Adrenal gland (tissue), 12 donors: ENCODE measurements around the gene CEP128. TPM values are rescaled to one million over a fixed set of nuclear protein-coding genes. Genes with fewer than 3 reads are reported as not detected.

Experiments used
- DNase-seq, 7 donors: peaks; one replicate each; pipeline ENCODE4 v3.0.0-alpha.2; 2019 to 2020
- H3K27ac ChIP-seq, 5 donors: fragments of 200-600 bp; sonication (generic) in 4 of 5; 1 replicate in 3 of 5; 2 replicates in 2 of 5; pipeline versions ENCODE4 v1.5.1 to v1.8.0; 2016 to 2020; ENCODE audit warnings: mild to moderate bottlenecking in 1 of 5
- H3K27me3 ChIP-seq: fragments of 200-600 bp; 2 replicates; pipeline ENCODE4 v1.8.0; 2021
- H3K36me3 ChIP-seq, 2 donors: fragments of 200-600 bp; replicated peaks in 1 of 2; 1 replicate in 1 of 2; 2 replicates in 1 of 2; pipeline versions ENCODE4 v1.5.1 to v1.8.0; 2018 to 2022
- H3K4me1 ChIP-seq, 2 donors: fragments of 200-600 bp; replicated peaks in 1 of 2; 1 replicate in 1 of 2; 2 replicates in 1 of 2; pipeline versions ENCODE4 v1.5.1 to v1.8.0; 2018 to 2021
- H3K4me3 ChIP-seq, 4 donors: fragments of 200-600 bp; sonication (generic) in 3 of 4; one replicate each; pipeline ENCODE4 v1.5.1; 2016 to 2018
- H3K9me3 ChIP-seq, 3 donors: fragments of 200-600 bp; sonication (generic) in 1 of 3; replicated peaks in 1 of 3; 1 replicate in 2 of 3; 2 replicates in 1 of 3; pipeline versions ENCODE4 v1.5.1 to v1.8.0; 2016 to 2021
- POLR2A ChIP-seq, 2 donors: fragments of 450-650 bp; IDR thresholded peaks; one replicate each; pipeline ENCODE4 v1.6.1; 2017; ENCODE audit warnings: antibody characterized with exemption in 2 of 2, mild to moderate bottlenecking in 2 of 2, moderate library complexity in 1 of 2
- WGBS, 4 donors: extraction: QIAGEN DNeasy Blood & Tissue Kit in 2 of 4; methylation state at CpG; one replicate each; pipeline versions ENCODE4 v1.1.5 to v1.1.7; 2013 to 2017; 5-methylcytosine and 5-hydroxymethylcytosine counted together
- intact Hi-C, 2 donors: fragments of 100-400 bp; cut with DNase I; formaldehyde crosslinking; loops; one replicate each; pipeline versions ENCODE4 v1.14.1 to v1.15.0; 2022 to 2023
- polyA plus RNA-seq, 3 donors: library from polyadenylated mRNA; stranded (reverse); fragments of 200-250 nt in 2 of 3; fragments of 350-450 nt in 1 of 3; fragmentation: Illumina TruSeq in 1 of 3; extraction: RNeasy Lipid Tissue Mini Kit (QIAGEN cat#74804) in 1 of 3; gene quantifications; one replicate each; pipeline ENCODE4 v1.2.3, GENCODE V29; 2013 to 2014
- total RNA-seq, 9 donors: library from RNA; depleted of rRNA in 4 of 9; stranded (reverse); fragments of >200 nt in 4 of 9; fragments of 120-200 nt in 1 of 9; fragmentation: NEBNext Ultra II Directional in 1 of 9; extraction: Animal tissue kit (Norgen Biotek cat#: 25700) in 1 of 9; gene quantifications; one replicate each; pipeline versions ENCODE4 v1.1.0 to v1.2.4, GENCODE V29; 2013 to 2023
- TF ChIP-seq, protein P1 (sequence below), 6 experiments: fragments of 450-650 bp in 4 of 6; fragments of 200-600 bp in 2 of 6; sonication (generic) in 1 of 6; IDR thresholded peaks; 1 replicate in 5 of 6; 2 replicates in 1 of 6; pipeline versions ENCODE4 v1.5.1 to v1.8.0; 2016 to 2021; ENCODE audit warnings: antibody characterized with exemption in 6 of 6, mild to moderate bottlenecking in 2 of 6, moderate library complexity in 1 of 6
- donor health status: healthy with polysubstance abuse.
- donor health status: Bipolar disorder and iron deficiency.
- donor health status: DM: yes; HTN: yes; CAD: no.
- donor health status: DM: no; HTN: no; CAD: no.
- donor health status: DM: no; HTN: no; CAD: no.
- donor health status: DM: yes; HTN: yes; CAD: no.

CEP128 gene
- total and polyA plus RNA-seq, 12 donors = 1.1 to 5.2 (median 3.1) TPM

GRCh38 chr14:80958226-80958625 lies 16.7 kb upstream of the CEP128 start:
- no peak for DNase-seq
- Histone ChIP-seq H3K4me1 (peaks cover 8 to 24% of the 10 kb centered on the region in 2 donors), H3K4me3 (no peak overlapping the region), H3K9me3 (no peaks in the 10 kb centered on the region), H3K27me3 (no peaks in the 10 kb centered on the region), H3K27ac (no peak overlapping the region), H3K36me3 (no peaks in the 10 kb centered on the region)
- intact Hi-C loops = loop anchor here in 1 of 2 donors (10.0 kb wide), 1 partner anchor 207 kb away; no protein-coding TSS in a partner anchor
- no peak for TF ChIP-seq POLR2A (IDR thresholded peaks at IDR 0.05)
- TF ChIP-seq, protein P1, sequence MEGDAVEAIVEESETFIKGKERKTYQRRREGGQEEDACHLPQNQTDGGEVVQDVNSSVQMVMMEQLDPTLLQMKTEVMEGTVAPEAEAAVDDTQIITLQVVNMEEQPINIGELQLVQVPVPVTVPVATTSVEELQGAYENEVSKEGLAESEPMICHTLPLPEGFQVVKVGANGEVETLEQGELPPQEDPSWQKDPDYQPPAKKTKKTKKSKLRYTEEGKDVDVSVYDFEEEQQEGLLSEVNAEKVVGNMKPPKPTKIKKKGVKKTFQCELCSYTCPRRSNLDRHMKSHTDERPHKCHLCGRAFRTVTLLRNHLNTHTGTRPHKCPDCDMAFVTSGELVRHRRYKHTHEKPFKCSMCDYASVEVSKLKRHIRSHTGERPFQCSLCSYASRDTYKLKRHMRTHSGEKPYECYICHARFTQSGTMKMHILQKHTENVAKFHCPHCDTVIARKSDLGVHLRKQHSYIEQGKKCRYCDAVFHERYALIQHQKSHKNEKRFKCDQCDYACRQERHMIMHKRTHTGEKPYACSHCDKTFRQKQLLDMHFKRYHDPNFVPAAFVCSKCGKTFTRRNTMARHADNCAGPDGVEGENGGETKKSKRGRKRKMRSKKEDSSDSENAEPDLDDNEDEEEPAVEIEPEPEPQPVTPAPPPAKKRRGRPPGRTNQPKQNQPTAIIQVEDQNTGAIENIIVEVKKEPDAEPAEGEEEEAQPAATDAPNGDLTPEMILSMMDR (IDR thresholded peaks at IDR 0.05) = no peak
- WGBS, 4 donors = 72 to 84% (median 79%) methylated on average over 2 of the region's 2 CpGs

DNA sequence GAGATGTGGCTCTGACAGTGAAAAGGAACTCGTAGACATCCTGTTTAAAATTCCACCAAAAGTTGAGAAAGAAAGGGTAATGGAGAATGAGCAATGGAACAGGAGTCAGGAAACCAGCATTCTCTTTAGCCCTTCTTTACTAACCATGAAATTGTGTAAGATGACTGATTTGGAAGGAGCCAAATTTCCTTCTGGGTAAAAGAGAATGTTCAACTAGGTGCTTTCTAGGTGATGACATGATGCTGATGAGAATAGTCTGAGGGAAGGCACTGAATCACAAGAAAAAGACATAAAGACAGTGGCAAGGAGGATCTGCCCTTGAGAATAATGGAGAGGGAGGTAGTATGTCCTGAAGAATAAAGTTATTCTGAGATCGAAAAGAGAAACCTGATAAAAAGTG lies 16.1 kb upstream of the CEP128 start:
- no peaks in the 10 kb centered on the region for H3K9me3 ChIP-seq
- 81 to 84% (median 83%) methylated on average over 2 of the region's 2 CpGs for WGBS, 4 donors
- DNase-seq = no peak
- intact Hi-C loops = loop anchor here in 1 of 2 donors (10.0 kb wide), 1 partner anchor 207 kb away; no protein-coding TSS in a partner anchor
- no peak overlapping the region for H3K27ac ChIP-seq
- H3K27me3 ChIP-seq = no peaks in the 10 kb centered on the region
- no peak overlapping the region for H3K4me3 ChIP-seq
- TF ChIP-seq, protein P1 (IDR thresholded peaks at IDR 0.05) = no peak
- TF ChIP-seq POLR2A (IDR thresholded peaks at IDR 0.05) = no peak
- no peaks in the 10 kb centered on the region for H3K36me3 ChIP-seq
- peaks cover 8 to 24% of the 10 kb centered on the region in 2 donors for H3K4me1 ChIP-seq

DNA sequence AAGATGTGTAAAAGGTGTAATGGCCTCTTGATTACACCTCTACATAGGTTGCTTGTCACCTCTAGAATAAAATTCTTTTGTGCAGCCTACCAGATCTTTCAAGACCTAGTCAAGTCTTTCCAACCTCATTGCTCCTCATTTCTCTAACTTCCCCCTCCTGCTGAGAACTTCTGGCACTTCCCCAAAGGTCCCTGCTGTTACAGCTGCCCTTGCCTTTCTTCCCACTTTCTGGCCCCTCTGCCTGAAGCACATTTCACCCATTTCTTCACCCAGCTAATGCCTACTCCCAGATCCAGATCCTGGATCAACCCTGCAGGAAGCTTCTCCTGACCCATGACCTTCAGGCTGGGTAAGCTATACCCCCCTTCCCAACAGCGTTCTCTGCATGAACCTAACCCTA lies 15.4 kb upstream of the CEP128 start:
- peak in 2 of 7 donors; percentile 16 to 27 for DNase-seq
- Histone ChIP-seq H3K9me3 (no peaks in the 10 kb centered on the region), H3K27me3 (no peaks in the 10 kb centered on the region), H3K4me1 (peaks cover 8 to 24% of the 10 kb centered on the region in 2 donors), H3K36me3 (no peaks in the 10 kb centered on the region), H3K4me3 (no peak overlapping the region), H3K27ac (no peak overlapping the region)
- intact Hi-C loops = loop anchor here in 1 of 2 donors (10.0 kb wide), 1 partner anchor 208 kb away; no protein-coding TSS in a partner anchor
- no peak for TF ChIP-seq POLR2A (IDR thresholded peaks at IDR 0.05)
- TF ChIP-seq, protein P1 (IDR thresholded peaks at IDR 0.05) = no peak
- 67 to 76% (median 73%) methylated on average over 1 of the region's 1 CpG for WGBS, 4 donors

GRCh38 chr14:80956102-80956501 lies 14.6 kb upstream of the CEP128 start:
- intact Hi-C loops = loop anchor here in 1 of 2 donors (10.0 kb wide), 1 partner anchor 209 kb away; no protein-coding TSS in a partner anchor
- H3K9me3 ChIP-seq = no peaks in the 10 kb centered on the region
- DNase-seq = no peak
- no peaks in the 10 kb centered on the region for H3K36me3 ChIP-seq
- H3K4me1 ChIP-seq = peaks cover 8 to 24% of the 10 kb centered on the region in 2 donors
- no peak overlapping the region for H3K4me3 ChIP-seq
- H3K27ac ChIP-seq = no peak overlapping the region
- 69 to 86% (median 80%) methylated on average over 2 of the region's 2 CpGs for WGBS, 4 donors
- H3K27me3 ChIP-seq = no peaks in the 10 kb centered on the region
- no peak for TF ChIP-seq POLR2A (IDR thresholded peaks at IDR 0.05)
- TF ChIP-seq, protein P1 (IDR thresholded peaks at IDR 0.05) = no peak
